Small intestine (tissue), 7 donors: Measurements from ENCODE around the gene RUBCN. TPM values are rescaled to one million over a fixed set of nuclear protein-coding genes. Genes with fewer than 3 reads are reported as not detected.
"Not testable (repeated sequence)": the region's sequence is repeated elsewhere in the genome, so short reads cannot be mapped to it uniquely, and the experiment has no call there.

Source experiments
- DNase-seq, 2 donors: peaks; one replicate each; pipeline versions ENCODE4 v3.0.0 to v3.0.0-alpha.2; 2013
- FAIRE-seq: peaks from 2 replicates; lab custom pipeline; 2012; peaks lifted over from hg19 to GRCh38; lab: Jason Lieb, UNC
- H3K27ac ChIP-seq, 3 donors: one replicate each; pipeline ENCODE4 v1.5.1; 2013; ENCODE audit warnings: low read length in 2 of 3, mild to moderate bottlenecking in 2 of 3, control low read depth in 1 of 3, inconsistent platforms in 1 of 3, low read depth in 1 of 3, moderate library complexity in 1 of 3
- H3K27me3 ChIP-seq, 3 donors: one replicate each; pipeline ENCODE4 v1.6.1; 2013; ENCODE audit warnings: low read length in 3 of 3, inconsistent platforms in 1 of 3; ENCODE audit not compliant: control insufficient read depth in 3 of 3, insufficient read depth in 3 of 3
- H3K36me3 ChIP-seq, 3 donors: one replicate each; pipeline ENCODE4 v1.6.1; 2013; ENCODE audit warnings: low read length in 3 of 3, inconsistent platforms in 1 of 3, low read depth in 1 of 3, mild to moderate bottlenecking in 1 of 3, moderate library complexity in 1 of 3; ENCODE audit not compliant: control insufficient read depth in 3 of 3, insufficient read depth in 2 of 3
- H3K4me1 ChIP-seq, 3 donors: one replicate each; pipeline ENCODE4 v1.6.1; 2013; ENCODE audit warnings: low read length in 2 of 3, inconsistent platforms in 1 of 3, low read depth in 1 of 3, mild to moderate bottlenecking in 1 of 3, moderate library complexity in 1 of 3; ENCODE audit not compliant: control insufficient read depth in 3 of 3, insufficient read depth in 2 of 3
- H3K4me3 ChIP-seq, 3 donors: one replicate each; pipeline ENCODE4 v1.5.1; 2013; ENCODE audit warnings: low read length in 3 of 3, control low read depth in 1 of 3, inconsistent platforms in 1 of 3, low read depth in 1 of 3, mild to moderate bottlenecking in 1 of 3, moderate library complexity in 1 of 3
- H3K9me3 ChIP-seq, 2 donors: one replicate each; pipeline ENCODE4 v1.6.1; 2013; ENCODE audit warnings: low read depth in 1 of 2, low read length in 1 of 2; ENCODE audit not compliant: control insufficient read depth in 2 of 2, insufficient read depth in 1 of 2
- WGBS, 3 donors: extraction: QIAGEN DNeasy Blood & Tissue Kit; methylation state at CpG; one replicate each; pipeline ENCODE4 v1.1.7; 2013; 5-methylcytosine and 5-hydroxymethylcytosine counted together
- polyA plus RNA-seq, 4 donors: library from polyadenylated mRNA; stranded (reverse) in 3 of 4; unstranded in 1 of 4; fragments of 200-250 nt in 3 of 4; fragments of 120-200 nt in 1 of 4; gene quantifications; one replicate each; pipeline versions ENCODE4 v1.2.1 to v1.2.3, GENCODE V29; 2013
- donor health status: healthy with polysubstance abuse.
- donor health status: control.
- donor health status: control.
- donor health status: Bipolar disorder and iron deficiency.
- donor health status: healthy.

The RUBCN gene
- polyA plus RNA-seq, 4 donors = 6.9 to 14.6 (median 11.7) TPM

GRCh38 chr3:197658706-197659105 lies 78.0 kb downstream of the RUBCN start:
- not testable (repeated sequence) for DNase-seq, H3K36me3 ChIP-seq, FAIRE-seq, H3K9me3 ChIP-seq, H3K4me3 ChIP-seq, H3K27ac ChIP-seq, H3K4me1 ChIP-seq, H3K27me3 ChIP-seq
- WGBS, 3 donors = 85 to 93% (median 86%) methylated on average over 13 of the region's 13 CpGs

GRCh38 chr3:197657541-197658292 lies 79.0 kb downstream of the RUBCN start:
- not testable (repeated sequence) for FAIRE-seq, DNase-seq, H3K27me3 ChIP-seq, H3K4me3 ChIP-seq, H3K9me3 ChIP-seq, H3K36me3 ChIP-seq, H3K4me1 ChIP-seq, H3K27ac ChIP-seq
- WGBS, 3 donors = 89 to 90% (median 89%) methylated on average over 18 to 22 of the region's 30 CpGs

GRCh38 chr3:197656960-197657359 lies 79.7 kb downstream of the RUBCN start:
- H3K4me3 ChIP-seq, DNase-seq, H3K27ac ChIP-seq, H3K36me3 ChIP-seq, H3K27me3 ChIP-seq, H3K9me3 ChIP-seq, FAIRE-seq, H3K4me1 ChIP-seq: not testable (repeated sequence)
- 85 to 89% (median 88%) methylated on average over 9 to 11 of the region's 12 CpGs for WGBS, 3 donors

GRCh38 chr3:197656129-197656528 lies 80.6 kb downstream of the RUBCN start:
- 57 to 84% (median 81%) methylated on average over 2 of the region's 3 CpGs for WGBS, 3 donors

GRCh38 chr3:197654998-197655330 lies 81.7 kb downstream of the RUBCN start:
- H3K9me3 ChIP-seq, DNase-seq, H3K4me1 ChIP-seq, H3K4me3 ChIP-seq, FAIRE-seq, H3K36me3 ChIP-seq, H3K27me3 ChIP-seq, H3K27ac ChIP-seq: not testable (repeated sequence)
- whole genome bisulfite sequencing, 3 donors = 0% methylated on average over 12 of the region's 22 CpGs; no CpG with 5 or more reads in 2 of the 3 donors

More at GRCh38 chr3:197656129-197656528, 80.6 kb downstream of the RUBCN start:
- H3K9me3 ChIP-seq, H3K4me3 ChIP-seq, FAIRE-seq, DNase-seq, H3K36me3 ChIP-seq, H3K4me1 ChIP-seq, H3K27me3 ChIP-seq, H3K27ac ChIP-seq: not testable (repeated sequence)

GRCh38 chr3:197654090-197654997 lies 82.4 kb downstream of the RUBCN start:
- 0 to 3% (median 2%) methylated on average over 13 to 21 of the region's 100 CpGs for WGBS, 3 donors
- H3K27me3 ChIP-seq, FAIRE-seq, H3K4me1 ChIP-seq, H3K36me3 ChIP-seq, H3K9me3 ChIP-seq: not testable (repeated sequence)
- Histone ChIP-seq H3K4me3 (peak overlapping the region; percentile 6 to 54 (median 32)), H3K27ac (peak overlapping the region; percentile 53 to 88 (median 75))
- DNase-seq = peak; percentile 39 to 63

- WGBS, 3 donors = 20 to 50% (median 22%) methylated on average over 1 of the region's 10 CpGs
- DNase-seq, H3K9me3 ChIP-seq, H3K27ac ChIP-seq, H3K27me3 ChIP-seq, H3K4me1 ChIP-seq, H3K4me3 ChIP-seq, FAIRE-seq, H3K36me3 ChIP-seq: not testable (repeated sequence)
These were observed 83.8 kb downstream of the RUBCN start for GRCh38 chr3:197652860-197653259.

- not testable (repeated sequence) for H3K36me3 ChIP-seq, H3K4me1 ChIP-seq, H3K27me3 ChIP-seq, DNase-seq, H3K4me3 ChIP-seq, FAIRE-seq, H3K27ac ChIP-seq, H3K9me3 ChIP-seq
- WGBS, 3 donors = 97 to 100% (median 98%) methylated on average over 3 to 6 of the region's 7 CpGs
These were observed 89.1 kb downstream of the RUBCN start for GRCh38 chr3:197647649-197648048.
